HL-60 (cell line): ENCODE data around the gene ABCG2.

Source experiments
- CTCF ChIP-seq: IDR thresholded peaks from one replicate; pipeline ENCODE4 v1.5.1; 2011; ENCODE audit warnings: low read length, control low read depth, inconsistent platforms; ENCODE audit not compliant: insufficient read depth
- GABPA ChIP-seq: IDR thresholded peaks from 2 replicates; pipeline ENCODE4 v1.6.1; 2012; ENCODE audit warnings: low read depth
- REST ChIP-seq: IDR thresholded peaks from 2 replicates; pipeline ENCODE4 v1.6.1; 2012; ENCODE audit warnings: low read depth; ENCODE audit not compliant: insufficient replicate concordance
- SPI1 ChIP-seq: IDR thresholded peaks from 2 replicates; pipeline ENCODE4 v1.6.1; 2012; ENCODE audit warnings: low read depth, mild to moderate bottlenecking, borderline replicate concordance

DNA sequence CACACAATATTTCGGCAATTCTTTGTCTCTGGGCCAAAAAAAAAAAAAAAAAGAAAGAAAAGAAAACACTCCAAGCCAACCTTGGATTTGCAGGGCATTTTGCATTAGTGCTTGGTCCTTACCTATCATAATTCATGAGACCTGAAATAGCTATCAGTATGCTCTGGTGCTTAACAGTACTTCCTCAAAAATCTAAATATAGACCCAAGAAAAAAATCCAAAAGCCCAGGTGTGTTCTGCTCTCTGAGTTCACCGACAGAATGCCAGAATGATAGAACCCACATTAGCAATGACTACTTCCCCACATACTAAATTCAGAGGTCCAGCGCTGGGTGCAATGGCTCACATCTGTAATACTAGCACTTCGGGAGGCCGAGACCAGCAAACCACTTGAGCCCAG is 42.9 kb downstream of the ABCG2 start:
- TF ChIP-seq CTCF (no peak), REST (no peak), SPI1 (no peak), GABPA (no peak)
